HG02981 (cell line): ENCODE measurements around the gene C5.
"Not testable (repeated sequence)": the region's sequence is repeated elsewhere in the genome, so short reads cannot be mapped to it uniquely, and the experiment has no call there.

Experiments used
- ATAC-seq: cut with Tn5 transposase; IDR thresholded peaks from one replicate; pipeline ENCODE4 v1.9.1; 2021; ENCODE audit warnings: mild to moderate bottlenecking, moderate library complexity; ENCODE audit not compliant: unreplicated experiment

C5 gene

DNA sequence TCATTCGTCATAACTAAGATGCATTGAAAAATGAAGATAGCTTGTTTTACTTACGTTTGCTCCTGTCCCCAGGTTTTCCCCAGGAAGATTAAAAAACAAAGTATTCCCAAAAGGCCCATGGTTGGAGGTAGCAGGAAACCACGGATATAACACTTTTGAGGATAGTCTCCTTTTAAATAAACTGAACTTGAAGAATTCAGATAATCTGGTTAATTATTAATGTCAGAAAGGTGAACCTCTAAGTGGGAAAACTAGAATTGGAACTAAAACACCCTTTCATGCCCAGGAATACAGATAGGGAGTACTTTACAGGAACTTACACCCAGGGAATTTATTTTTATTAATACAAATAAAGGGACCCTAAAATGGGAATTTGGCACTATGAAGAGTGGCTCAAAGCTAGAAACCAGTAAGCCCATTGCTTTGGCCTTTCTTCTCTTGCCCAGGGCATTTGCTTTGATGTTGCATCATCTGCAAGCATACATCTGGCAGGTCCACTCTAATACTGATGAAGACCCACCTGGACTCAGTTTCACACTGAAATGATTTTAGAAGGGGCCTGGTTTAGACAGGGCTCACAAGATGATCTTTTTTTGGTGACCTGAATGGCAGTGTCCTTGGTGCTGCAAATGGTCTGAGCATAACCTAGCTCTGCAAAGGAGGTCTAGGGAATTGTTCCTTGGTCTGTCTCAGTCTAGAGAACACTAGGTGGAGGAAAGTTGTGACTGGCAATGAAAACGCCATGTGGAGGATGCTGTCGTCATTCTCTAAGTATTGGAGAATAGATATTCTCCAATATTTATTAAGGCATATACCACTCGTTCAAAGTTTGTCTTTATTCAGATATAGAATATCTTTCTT, at the start of gene C5:
TSS of gene C5 (minus strand) at position 148 of the 861 bp plus-strand sequence. CDS start at position 119, 29 bp downstream.
- ATAC-seq: no peak

GRCh38 chr9:121098567-121099198, 48.6 kb upstream of the C5 start:
- no peak for ATAC-seq

- ATAC-seq: no peak
Observed at GRCh38 chr9:121095057-121095456, 45.0 kb upstream of the C5 start.

DNA sequence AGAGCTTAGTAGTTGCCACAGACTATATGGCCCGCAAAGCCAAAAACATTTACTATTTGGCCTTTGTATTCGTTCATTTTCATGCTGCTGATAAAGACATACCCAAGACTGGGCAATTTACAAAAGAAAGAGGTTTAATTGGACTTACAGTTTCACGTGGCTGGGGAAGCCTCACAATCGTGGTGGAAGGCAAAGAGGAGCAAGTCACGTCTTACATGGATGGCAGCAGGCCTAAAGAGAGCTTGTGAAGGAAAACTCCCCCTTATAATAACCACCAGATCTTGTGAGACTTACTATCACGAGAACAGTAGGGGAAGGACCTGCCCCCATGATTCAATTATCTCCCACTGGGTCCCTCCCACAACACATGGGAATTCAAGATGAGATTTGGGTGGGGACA, 40.7 kb upstream of the C5 start:
- ATAC-seq: not testable (repeated sequence)

DNA sequence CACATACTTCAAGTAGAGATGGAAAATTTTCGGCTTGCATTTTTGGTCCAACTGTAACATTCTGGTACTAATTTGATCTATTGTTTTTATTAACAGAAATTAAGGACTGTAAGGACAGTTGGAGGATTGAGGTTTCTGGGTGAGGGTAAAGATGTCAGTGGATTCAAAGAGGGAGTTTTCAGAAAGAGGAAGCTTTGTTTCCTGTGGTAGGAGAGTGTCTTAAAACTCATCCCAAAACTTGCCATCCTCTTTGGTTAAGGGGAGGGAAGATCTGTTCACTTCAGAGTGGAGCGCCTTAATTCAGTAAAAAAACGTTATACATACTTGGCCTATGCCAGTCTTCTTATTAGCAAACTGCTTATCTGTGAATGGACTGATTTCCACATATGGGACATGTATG, 38.5 kb upstream of the C5 start:
- ATAC-seq: no peak

DNA sequence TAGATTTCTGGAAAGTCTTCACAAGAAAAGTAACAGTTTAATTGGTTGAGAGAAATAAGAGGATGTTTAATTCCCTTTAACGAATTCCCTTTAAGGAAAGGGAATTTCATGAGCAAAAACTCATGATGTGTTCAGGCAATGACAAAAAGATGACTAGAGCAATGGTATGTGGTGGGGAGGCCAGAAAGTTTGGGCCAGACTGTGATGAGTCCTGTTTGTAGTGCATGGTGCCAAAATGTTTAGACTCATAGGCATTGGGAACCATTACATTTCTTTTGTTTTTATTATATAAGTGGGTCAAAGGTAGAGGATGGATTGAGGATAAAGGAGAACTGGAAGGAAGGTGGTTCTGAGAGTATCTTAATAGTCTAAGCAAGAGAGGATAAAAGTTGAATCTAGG, 35.6 kb upstream of the C5 start:
- no peak for ATAC-seq

GRCh38 chr9:121082075-121082474, 32.0 kb upstream of the C5 start:
- no peak for ATAC-seq

DNA sequence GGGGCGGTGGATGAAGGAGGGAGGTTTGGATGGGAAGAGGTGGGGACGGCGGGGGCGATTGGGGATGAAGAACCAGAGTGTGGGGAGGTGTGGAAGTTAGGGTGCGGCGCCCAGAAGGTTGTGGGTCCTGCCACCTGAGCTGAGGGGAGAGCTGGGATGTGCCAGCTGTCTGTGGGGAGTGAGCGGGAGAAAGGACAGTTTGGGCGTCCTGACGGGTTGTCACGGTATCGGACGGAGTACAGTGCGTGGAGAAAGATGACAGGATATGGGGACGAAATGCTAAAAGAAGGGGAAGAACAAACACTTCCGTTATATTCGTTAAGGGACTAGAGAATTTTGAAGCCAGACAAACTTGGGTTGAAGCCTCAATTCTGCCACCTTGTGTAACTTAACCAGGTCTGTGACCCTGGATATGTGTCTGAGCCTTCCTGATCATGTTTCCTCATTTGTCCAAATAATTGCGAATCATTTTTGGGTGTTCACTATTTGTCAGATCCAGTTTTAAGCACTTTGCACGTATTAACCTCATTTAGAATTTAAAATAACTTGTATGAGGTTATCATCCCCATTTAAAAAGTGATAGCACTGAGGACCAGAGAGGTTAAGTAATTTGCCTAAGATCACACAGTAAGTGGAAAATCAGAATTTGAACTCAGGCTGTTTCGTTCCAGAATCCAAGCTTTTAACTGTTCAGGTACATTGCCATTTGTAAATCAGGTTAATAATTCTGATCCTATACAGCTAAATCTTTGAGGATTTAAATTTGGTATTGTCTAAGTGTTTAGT, 25.4 kb upstream of the C5 start:
- peak; percentile 7 for ATAC-seq

DNA sequence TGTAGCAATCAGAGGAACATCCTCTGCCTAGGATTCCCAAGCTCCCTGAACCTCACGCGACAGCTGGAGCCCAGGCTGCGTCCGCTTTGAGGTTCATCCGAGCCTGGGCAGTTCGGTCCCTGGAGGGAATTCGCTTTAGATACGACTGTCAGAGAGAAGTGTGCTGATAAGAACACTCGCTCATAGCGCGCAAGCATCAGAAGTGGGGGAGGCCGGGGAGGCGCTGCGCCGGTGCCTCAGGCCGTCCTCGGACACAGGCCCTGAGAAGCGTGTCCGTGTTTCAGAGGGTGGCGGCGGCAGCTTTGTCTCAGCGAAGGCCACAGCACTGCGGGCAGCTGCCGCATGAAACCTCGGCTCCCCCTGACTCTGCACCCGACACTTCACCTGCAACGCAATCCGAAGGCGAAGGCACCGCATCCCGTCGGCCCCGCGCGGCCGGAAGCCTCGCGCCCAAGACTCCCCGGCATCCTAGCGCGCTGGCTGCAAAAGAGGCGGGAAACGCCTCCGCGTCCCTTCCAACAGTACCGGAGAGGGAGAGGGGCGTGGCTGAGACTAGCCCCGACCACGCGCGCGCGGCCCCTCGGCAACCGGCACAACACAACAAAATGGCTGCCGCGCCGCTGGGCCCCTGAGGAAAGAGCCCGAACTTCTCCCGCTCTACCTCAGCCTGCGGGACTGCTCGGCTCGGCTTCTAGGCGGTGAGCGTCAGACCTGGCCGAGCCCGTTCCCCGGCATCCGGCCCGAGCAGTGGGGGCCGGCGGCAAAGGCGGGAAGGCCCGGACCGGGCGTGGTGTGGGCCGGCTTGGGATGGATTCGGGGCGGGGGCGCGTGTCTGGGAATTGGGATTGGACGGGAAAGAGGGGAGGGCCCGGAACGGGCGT, 24.5 kb upstream of the C5 start, which contains the start of gene CNTRL:
TSS of gene CNTRL (plus strand) at position 586 of the 881 bp plus-strand sequence. CDS start 13,372 bp downstream, outside the sequence.
- peak; percentile 66 for ATAC-seq

DNA sequence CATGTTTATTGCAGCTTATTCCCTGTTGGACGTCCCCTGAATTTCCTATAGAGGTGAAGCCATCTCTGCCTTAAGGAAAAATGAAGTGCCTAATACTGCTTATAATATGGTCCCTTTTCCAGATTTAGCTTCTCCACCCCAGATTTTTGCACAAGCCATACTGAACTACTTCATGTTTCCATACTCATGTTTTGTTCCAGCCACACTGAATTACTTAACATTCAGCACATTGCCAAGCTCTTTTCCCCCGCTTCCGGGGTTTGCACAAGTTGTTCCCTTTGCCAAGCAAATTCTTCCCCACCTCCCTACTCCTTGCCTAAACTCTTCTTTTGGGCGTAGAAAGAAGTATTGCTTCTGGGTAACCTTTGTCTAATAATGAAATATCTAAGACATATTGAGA, 23.0 kb upstream of the C5 start:
- no peak for ATAC-seq

DNA sequence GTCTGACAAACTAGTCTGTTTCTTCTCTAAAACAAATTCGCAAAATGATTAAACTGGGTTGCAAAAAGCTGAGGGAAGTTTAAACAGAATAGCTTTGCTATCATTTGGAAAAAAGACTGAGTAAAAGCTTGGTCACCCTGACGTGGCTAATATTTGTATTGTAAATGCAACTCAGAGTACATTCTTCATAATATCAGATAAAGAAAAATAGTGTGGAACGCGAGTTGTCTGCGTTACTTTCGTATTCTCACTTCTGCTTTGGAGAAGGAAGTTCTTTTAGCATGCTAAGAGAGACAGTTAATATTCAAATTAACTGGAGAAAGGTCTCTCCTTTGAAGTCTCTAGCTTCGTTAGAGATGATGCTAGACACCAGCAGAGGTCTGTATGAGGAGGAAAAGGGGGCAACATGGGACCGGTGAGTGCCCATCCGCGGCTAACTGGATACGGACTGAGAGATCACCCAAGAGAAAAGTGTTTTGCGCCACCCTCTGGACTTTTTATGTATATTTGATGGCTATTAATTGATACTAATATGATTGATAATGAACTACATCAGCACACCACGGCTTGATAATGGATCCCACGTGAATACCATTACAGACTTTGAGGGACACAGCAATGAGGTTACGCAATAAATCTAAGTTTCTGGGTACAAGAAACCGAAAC, 21.8 kb upstream of the C5 start:
- ATAC-seq: peak; percentile 33

- ATAC-seq: peak; percentile 17
Observed at GRCh38 chr9:121071370-121071755, 21.3 kb upstream of the C5 start.

DNA sequence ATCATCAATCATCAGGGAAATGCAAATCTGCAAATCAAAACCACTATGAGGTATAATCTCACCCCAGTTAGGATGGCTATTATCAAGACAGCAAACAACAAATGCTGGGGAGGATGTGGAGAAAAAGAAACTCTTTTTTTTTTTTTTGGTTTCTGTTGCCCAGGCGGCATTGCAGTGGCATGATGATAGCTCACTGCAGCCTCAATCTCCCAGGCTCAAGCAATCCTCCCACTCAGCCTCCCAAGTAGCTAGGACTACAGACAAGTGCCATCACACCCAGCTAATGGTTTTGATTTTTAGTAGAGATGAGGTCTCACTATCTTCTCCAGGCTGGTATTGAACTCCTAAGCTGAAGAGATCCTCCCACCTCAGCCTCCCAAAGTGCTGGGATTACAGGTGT, 19.3 kb upstream of the C5 start:
- ATAC-seq: no peak

GRCh38 chr9:121067640-121068039, 17.6 kb upstream of the C5 start:
- ATAC-seq: no peak

DNA sequence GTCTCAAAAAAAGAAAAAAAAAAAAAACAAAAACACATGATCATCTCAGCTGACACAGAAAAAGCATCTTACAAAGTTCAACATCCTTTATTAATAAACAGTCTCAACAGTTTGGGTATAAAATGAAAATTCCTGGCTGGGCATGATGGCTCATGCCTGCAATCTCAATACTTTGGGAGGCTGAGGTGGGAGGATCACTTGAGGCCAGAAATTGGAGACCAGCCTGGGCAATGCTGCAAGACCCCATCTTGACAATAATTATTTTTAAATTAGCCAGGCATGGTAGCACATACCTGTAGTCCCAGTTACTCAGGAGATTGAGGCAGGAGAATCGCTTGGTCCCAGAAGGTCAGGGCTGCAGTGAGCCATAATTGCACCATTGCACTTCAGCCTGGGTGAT, 16.8 kb upstream of the C5 start:
- ATAC-seq: no peak

GRCh38 chr9:121059998-121060636, 10.0 kb upstream of the C5 start:
- no peak for ATAC-seq

DNA sequence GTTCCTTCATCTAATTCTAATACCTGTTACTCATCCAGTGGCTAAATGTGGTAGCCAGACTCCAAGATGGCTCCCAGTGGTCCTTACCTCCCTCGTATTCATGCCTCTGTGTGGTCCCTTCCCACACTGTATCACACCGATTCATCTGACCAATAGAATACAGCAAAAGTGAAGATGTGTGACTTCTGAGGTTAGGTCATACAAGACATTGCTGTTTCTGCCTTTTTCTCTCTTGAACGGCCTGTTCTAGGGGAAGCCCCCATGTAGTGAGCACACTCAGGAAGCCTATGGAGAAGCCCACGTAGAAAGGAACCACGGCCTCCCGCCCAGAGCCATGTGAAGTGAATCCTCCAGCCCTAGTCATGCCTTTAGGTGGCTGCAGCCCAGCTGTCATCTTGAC, 9.4 kb upstream of the C5 start:
- ATAC-seq: no peak

GRCh38 chr9:121057821-121058220, 7.7 kb upstream of the C5 start:
- ATAC-seq: no peak

DNA sequence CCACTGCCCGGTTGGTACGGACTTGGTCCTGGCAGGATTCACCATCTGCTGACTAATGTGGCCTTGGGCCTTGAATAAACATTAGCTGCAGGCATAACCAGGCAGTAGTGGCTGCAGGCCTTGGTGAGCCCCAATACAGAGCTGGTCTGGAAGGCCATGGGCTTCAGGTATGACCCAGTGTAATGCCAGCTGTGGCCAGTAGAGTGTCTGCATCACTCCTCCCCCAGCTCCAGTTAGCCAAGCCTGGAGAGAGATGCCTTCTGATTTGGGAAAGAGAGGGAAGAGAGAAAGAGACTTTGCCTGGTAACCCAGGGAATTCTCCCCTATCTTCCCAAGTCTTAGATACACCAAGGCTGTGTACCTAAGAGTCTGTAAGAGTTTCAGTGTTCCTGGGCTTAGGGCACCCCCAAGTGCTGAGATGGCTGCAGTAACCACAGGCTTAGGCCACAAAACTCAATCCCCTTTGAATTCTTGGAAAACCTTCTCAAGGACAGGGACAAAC, 5.6 kb upstream of the C5 start:
- no peak for ATAC-seq
